ENCODE measurements around the gene CARD11.

DNA sequence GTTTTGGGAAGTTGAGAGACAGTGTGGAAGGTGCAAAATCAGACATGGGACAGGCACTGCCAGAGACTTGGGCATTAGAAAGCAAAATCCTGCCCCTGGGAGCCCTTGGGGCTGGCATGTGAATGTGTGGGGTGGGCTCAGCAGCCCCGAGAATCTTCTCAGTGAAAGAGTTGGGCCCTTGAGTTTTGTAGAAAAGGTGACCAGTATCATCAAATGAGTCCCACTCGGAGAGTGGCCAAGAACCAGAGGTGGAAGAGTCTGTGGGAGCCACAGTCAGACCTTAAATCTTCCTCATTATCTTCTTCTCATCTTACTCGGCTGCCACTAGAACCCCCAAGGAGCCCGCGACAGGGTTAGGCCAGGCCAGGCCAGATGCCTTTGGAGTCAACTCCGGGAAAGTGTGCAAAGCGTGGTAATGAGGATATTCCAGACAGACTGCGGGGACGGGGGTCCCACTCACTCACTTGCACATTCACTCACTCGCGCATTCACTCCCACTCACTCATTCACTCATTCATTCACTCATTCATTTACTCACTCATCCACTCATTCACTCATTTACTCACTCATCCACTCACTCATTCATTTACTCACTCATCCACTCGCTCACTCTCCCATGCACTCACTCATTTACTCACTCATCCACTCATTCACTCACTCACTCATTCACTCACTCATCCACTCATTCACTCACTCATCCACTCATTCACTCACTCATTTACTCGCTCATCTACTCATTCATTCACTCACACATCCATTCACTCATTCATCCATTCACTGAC, 74.9 kb downstream of the CARD11 start:
- TF ChIP-seq POLR2A (IDR thresholded peaks at IDR 0.05) (no peak), CTCF (IDR thresholded peaks at IDR 0.05) (no peak)

Measured in right lobe of liver (tissue), 4 donors.